WTC11 (cell line): ENCODE results near the gene AZIN2. TPM values are rescaled to one million over a fixed set of nuclear protein-coding genes. Genes with fewer than 3 reads are reported as not detected.

ENCODE experiments used
- ATAC-seq: fragments of 200-7000 bp; cut with Tn5 transposase; 2 replicates; pipeline ENCODE4 v1.10.0; 2021; ENCODE audit warnings: mild to moderate bottlenecking, moderate library complexity
- CTCF ChIA-PET: fragments of 300-600 bp; sonication (Branson Sonifier 250); formaldehyde crosslinking; loops from one replicate; lab custom pipeline; 2021; ENCODE audit warnings: antibody characterized with exemption; lab: Charles Lee
- POLR2A ChIA-PET: fragments of 350-600 bp; sonication (Branson Sonifier 250); formaldehyde crosslinking; loops from one replicate; lab custom pipeline; 2021; ENCODE audit warnings: antibody characterized with exemption; lab: Charles Lee
- DNase-seq: peaks from one replicate; pipeline ENCODE4 v3.0.0; 2021; ENCODE audit warnings: low spot score
- H3K27ac Mint-ChIP-seq: 2 replicates; pipeline ENCODE4 v1.8.0; 2021; ENCODE audit warnings: mixed read lengths
- H3K27me3 Mint-ChIP-seq: 2 replicates; pipeline ENCODE4 v1.8.0; 2021; ENCODE audit warnings: low read depth, mild to moderate bottlenecking, moderate library complexity, mixed read lengths
- H3K36me3 Mint-ChIP-seq: 2 replicates; pipeline ENCODE4 v1.8.0; 2021; ENCODE audit warnings: mixed read lengths
- H3K4me1 Mint-ChIP-seq: 2 replicates; pipeline ENCODE4 v1.8.0; 2022; ENCODE audit warnings: mixed read lengths
- H3K4me3 Mint-ChIP-seq: 2 replicates; pipeline ENCODE4 v1.8.0; 2021; ENCODE audit warnings: mild to moderate bottlenecking, moderate library complexity, mixed read lengths
- H3K9me3 Mint-ChIP-seq: 2 replicates; pipeline ENCODE4 v1.8.0; 2021; ENCODE audit warnings: mixed read lengths
- CREM ChIP-seq: sonication (generic); formaldehyde crosslinking; IDR thresholded peaks from 2 replicates; pipeline ENCODE4 v1.8.1; 2022; ENCODE audit warnings: mild to moderate bottlenecking, missing genetic modification reagents, moderate library complexity
- ELF4 ChIP-seq: sonication (generic); formaldehyde crosslinking; IDR thresholded peaks from 2 replicates; pipeline ENCODE4 v1.8.1; 2022; ENCODE audit warnings: low read depth, mild to moderate bottlenecking, moderate library complexity, missing genetic modification reagents
- GABPB1 ChIP-seq: sonication (generic); formaldehyde crosslinking; IDR thresholded peaks from 2 replicates; pipeline ENCODE4 v1.8.1; 2023; ENCODE audit warnings: mild to moderate bottlenecking, missing genetic modification reagents
- GTF2I ChIP-seq: fragments of 250-450 bp; sonication (Bioruptor Pico); conservative IDR thresholded peaks from 2 replicates; pipeline ENCODE4 v1.4.0; 2021; ENCODE audit warnings: mild to moderate bottlenecking
- PRDM15 ChIP-seq: sonication (generic); formaldehyde crosslinking; IDR thresholded peaks from 2 replicates; pipeline ENCODE4 v1.8.0; 2022; ENCODE audit warnings: missing genetic modification reagents
- PRRX2 ChIP-seq: fragments of 250-450 bp; sonication (Bioruptor Pico); IDR thresholded peaks from 2 replicates; pipeline ENCODE4 v1.8.0; 2021; ENCODE audit warnings: mild to moderate bottlenecking
- SOX15 ChIP-seq: fragments of 250-450 bp; sonication (Bioruptor Pico); IDR thresholded peaks from 2 replicates; pipeline ENCODE4 v1.9.0; 2021; ENCODE audit warnings: mild to moderate bottlenecking
- SP1 ChIP-seq: sonication (generic); formaldehyde crosslinking; conservative IDR thresholded peaks from 2 replicates; pipeline ENCODE4 v1.8.1; 2022; ENCODE audit warnings: missing genetic modification reagents
- TEAD4 ChIP-seq: sonication (generic); formaldehyde crosslinking; IDR thresholded peaks from 2 replicates; pipeline ENCODE4 v1.8.0; 2022; ENCODE audit warnings: mild to moderate bottlenecking, missing genetic modification reagents
- USF2 ChIP-seq: sonication (generic); formaldehyde crosslinking; IDR thresholded peaks from 2 replicates; pipeline ENCODE4 v1.8.1; 2023; ENCODE audit warnings: mild to moderate bottlenecking, missing genetic modification reagents, moderate library complexity
- ZNF138 ChIP-seq: sonication (generic); formaldehyde crosslinking; conservative IDR thresholded peaks from 2 replicates; pipeline ENCODE4 v1.8.1; 2022; ENCODE audit warnings: mild to moderate bottlenecking, moderate library complexity, missing genetic modification reagents
- ZNF423 ChIP-seq: fragments of 250-450 bp; sonication (Bioruptor Pico); IDR thresholded peaks from 2 replicates; pipeline ENCODE4 v2.1.2; 2022; ENCODE audit warnings: mild to moderate bottlenecking, moderate library complexity
- ZNF512 ChIP-seq: sonication (generic); formaldehyde crosslinking; IDR thresholded peaks from 2 replicates; pipeline ENCODE4 v1.8.1; 2022; ENCODE audit warnings: missing genetic modification reagents, borderline replicate concordance
- ZNF671 ChIP-seq: fragments of 250-450 bp; sonication (Bioruptor Pico); IDR thresholded peaks from 2 replicates; pipeline ENCODE4 v1.8.0; 2021; ENCODE audit warnings: mild to moderate bottlenecking
- total RNA-seq: library from RNA; stranded (reverse); gene quantifications from 3 replicates; pipeline ENCODE4 v1.2.3, GENCODE V29; 2021
- TF ChIP-seq, protein P1 (sequence below): sonication (generic); formaldehyde crosslinking; IDR thresholded peaks from 2 replicates; pipeline ENCODE4 v1.8.1; 2023; ENCODE audit warnings: mild to moderate bottlenecking, missing genetic modification reagents, moderate library complexity
- TF ChIP-seq, protein P2 (sequence below): sonication (generic); formaldehyde crosslinking; conservative IDR thresholded peaks from 2 replicates; pipeline ENCODE4 v1.8.1; 2023; ENCODE audit warnings: mild to moderate bottlenecking, low read depth, missing genetic modification reagents, moderate library complexity
- TF ChIP-seq, protein P3 (sequence below): sonication (generic); formaldehyde crosslinking; IDR thresholded peaks from 2 replicates; pipeline ENCODE4 v1.8.0; 2022; ENCODE audit warnings: mild to moderate bottlenecking, missing genetic modification reagents
- TF ChIP-seq, protein P4 (sequence below): sonication (generic); formaldehyde crosslinking; IDR thresholded peaks from 2 replicates; pipeline ENCODE4 v1.8.0; 2023; ENCODE audit warnings: missing genetic modification reagents, mild to moderate bottlenecking, borderline replicate concordance

AZIN2 gene
- total RNA-seq, 1 experiment from 2014 or later = 1.7 TPM

- CTCF ChIA-PET = interaction anchor here (0.9 to 8.6 kb wide), 4 partner anchors 9 to 41 kb away, joined by 4 to 117 read pairs (median 58); partner anchors contain the start of gene TRIM62
Observed at GRCh38 chr1:33142483-33143064, 61.6 kb downstream of the AZIN2 start.

More at GRCh38 chr1:33142483-33143064, 61.6 kb downstream of the AZIN2 start:
- no peak for ATAC-seq
- Mint-ChIP-seq H3K36me3 (peaks cover 8% of the 10 kb centered on the region), H3K4me3 (no peak overlapping the region), H3K27me3 (no peaks in the 10 kb centered on the region; the same call in 1 of the 2 replicates), H3K4me1 (peaks cover 57% of the 10 kb centered on the region), H3K9me3 (no peaks in the 10 kb centered on the region), H3K27ac (no peak overlapping the region)
- no peak for DNase-seq
- POLR2A ChIA-PET = no interaction called here
- TF ChIP-seq, protein P1, sequence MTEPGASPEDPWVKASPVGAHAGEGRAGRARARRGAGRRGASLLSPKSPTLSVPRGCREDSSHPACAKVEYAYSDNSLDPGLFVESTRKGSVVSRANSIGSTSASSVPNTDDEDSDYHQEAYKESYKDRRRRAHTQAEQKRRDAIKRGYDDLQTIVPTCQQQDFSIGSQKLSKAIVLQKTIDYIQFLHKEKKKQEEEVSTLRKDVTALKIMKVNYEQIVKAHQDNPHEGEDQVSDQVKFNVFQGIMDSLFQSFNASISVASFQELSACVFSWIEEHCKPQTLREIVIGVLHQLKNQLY (CRISPR knock-in tag) = no peak
- TF ChIP-seq SP1 = no peak
- TF ChIP-seq PRDM15 (CRISPR knock-in tag) = no peak
- TF ChIP-seq ZNF423 (CRISPR knock-in tag) = no peak
- no peak for TF ChIP-seq PRRX2 (CRISPR knock-in tag)
- no peak for TF ChIP-seq SOX15 (CRISPR knock-in tag)
- no peak for TF ChIP-seq TEAD4
- TF ChIP-seq GTF2I (CRISPR knock-in tag) = no peak
- TF ChIP-seq, protein P2, sequence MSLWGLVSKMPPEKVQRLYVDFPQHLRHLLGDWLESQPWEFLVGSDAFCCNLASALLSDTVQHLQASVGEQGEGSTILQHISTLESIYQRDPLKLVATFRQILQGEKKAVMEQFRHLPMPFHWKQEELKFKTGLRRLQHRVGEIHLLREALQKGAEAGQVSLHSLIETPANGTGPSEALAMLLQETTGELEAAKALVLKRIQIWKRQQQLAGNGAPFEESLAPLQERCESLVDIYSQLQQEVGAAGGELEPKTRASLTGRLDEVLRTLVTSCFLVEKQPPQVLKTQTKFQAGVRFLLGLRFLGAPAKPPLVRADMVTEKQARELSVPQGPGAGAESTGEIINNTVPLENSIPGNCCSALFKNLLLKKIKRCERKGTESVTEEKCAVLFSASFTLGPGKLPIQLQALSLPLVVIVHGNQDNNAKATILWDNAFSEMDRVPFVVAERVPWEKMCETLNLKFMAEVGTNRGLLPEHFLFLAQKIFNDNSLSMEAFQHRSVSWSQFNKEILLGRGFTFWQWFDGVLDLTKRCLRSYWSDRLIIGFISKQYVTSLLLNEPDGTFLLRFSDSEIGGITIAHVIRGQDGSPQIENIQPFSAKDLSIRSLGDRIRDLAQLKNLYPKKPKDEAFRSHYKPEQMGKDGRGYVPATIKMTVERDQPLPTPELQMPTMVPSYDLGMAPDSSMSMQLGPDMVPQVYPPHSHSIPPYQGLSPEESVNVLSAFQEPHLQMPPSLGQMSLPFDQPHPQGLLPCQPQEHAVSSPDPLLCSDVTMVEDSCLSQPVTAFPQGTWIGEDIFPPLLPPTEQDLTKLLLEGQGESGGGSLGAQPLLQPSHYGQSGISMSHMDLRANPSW (CRISPR knock-in tag) = no peak
- no peak for TF ChIP-seq CREM (CRISPR knock-in tag)
- TF ChIP-seq ZNF671 = no peak
- no peak for TF ChIP-seq ZNF512 (CRISPR knock-in tag)
- TF ChIP-seq, protein P3, sequence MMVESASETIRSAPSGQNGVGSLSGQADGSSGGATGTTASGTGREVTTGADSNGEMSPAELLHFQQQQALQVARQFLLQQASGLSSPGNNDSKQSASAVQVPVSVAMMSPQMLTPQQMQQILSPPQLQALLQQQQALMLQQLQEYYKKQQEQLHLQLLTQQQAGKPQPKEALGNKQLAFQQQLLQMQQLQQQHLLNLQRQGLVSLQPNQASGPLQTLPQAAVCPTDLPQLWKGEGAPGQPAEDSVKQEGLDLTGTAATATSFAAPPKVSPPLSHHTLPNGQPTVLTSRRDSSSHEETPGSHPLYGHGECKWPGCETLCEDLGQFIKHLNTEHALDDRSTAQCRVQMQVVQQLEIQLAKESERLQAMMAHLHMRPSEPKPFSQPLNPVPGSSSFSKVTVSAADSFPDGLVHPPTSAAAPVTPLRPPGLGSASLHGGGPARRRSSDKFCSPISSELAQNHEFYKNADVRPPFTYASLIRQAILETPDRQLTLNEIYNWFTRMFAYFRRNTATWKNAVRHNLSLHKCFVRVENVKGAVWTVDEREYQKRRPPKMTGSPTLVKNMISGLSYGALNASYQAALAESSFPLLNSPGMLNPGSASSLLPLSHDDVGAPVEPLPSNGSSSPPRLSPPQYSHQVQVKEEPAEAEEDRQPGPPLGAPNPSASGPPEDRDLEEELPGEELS (CRISPR knock-in tag) = no peak
- no peak for TF ChIP-seq USF2
- TF ChIP-seq GABPB1 (CRISPR knock-in tag) = no peak
- TF ChIP-seq, protein P4, sequence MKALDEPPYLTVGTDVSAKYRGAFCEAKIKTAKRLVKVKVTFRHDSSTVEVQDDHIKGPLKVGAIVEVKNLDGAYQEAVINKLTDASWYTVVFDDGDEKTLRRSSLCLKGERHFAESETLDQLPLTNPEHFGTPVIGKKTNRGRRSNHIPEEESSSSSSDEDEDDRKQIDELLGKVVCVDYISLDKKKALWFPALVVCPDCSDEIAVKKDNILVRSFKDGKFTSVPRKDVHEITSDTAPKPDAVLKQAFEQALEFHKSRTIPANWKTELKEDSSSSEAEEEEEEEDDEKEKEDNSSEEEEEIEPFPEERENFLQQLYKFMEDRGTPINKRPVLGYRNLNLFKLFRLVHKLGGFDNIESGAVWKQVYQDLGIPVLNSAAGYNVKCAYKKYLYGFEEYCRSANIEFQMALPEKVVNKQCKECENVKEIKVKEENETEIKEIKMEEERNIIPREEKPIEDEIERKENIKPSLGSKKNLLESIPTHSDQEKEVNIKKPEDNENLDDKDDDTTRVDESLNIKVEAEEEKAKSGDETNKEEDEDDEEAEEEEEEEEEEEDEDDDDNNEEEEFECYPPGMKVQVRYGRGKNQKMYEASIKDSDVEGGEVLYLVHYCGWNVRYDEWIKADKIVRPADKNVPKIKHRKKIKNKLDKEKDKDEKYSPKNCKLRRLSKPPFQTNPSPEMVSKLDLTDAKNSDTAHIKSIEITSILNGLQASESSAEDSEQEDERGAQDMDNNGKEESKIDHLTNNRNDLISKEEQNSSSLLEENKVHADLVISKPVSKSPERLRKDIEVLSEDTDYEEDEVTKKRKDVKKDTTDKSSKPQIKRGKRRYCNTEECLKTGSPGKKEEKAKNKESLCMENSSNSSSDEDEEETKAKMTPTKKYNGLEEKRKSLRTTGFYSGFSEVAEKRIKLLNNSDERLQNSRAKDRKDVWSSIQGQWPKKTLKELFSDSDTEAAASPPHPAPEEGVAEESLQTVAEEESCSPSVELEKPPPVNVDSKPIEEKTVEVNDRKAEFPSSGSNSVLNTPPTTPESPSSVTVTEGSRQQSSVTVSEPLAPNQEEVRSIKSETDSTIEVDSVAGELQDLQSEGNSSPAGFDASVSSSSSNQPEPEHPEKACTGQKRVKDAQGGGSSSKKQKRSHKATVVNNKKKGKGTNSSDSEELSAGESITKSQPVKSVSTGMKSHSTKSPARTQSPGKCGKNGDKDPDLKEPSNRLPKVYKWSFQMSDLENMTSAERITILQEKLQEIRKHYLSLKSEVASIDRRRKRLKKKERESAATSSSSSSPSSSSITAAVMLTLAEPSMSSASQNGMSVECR (CRISPR knock-in tag) = no peak
- TF ChIP-seq ZNF138 (CRISPR knock-in tag) = no peak
- TF ChIP-seq ELF4 = no peak
